GM10248 (cell line): ENCODE measurements around the gene TMLHE.
"Not testable (repeated sequence)": the region's sequence is repeated elsewhere in the genome, so short reads cannot be mapped to it uniquely, and the experiment has no call there.

ENCODE experiments used
- CTCF ChIA-PET: fragments of 300-600 bp; sonication (Branson Sonifier 250); formaldehyde crosslinking; extraction: SDS; loops from one replicate; lab custom pipeline; 2021; ENCODE audit warnings: antibody characterized with exemption; lab: Yijun Ruan, JAX
- POLR2A ChIA-PET: fragments of 350-650 bp; sonication (Branson Sonifier 250); formaldehyde crosslinking; extraction: SDS; loops from one replicate; lab custom pipeline; 2020; ENCODE audit warnings: antibody characterized with exemption; lab: Yijun Ruan, JAX
- DNase-seq: peaks from one replicate; pipeline ENCODE4 v3.0.0; 2012; ENCODE audit errors: extremely low spot score
- CTCF ChIP-seq: IDR thresholded peaks from 2 replicates; pipeline ENCODE4 v1.5.1; 2012; ENCODE audit warnings: mild to moderate bottlenecking, low read depth; ENCODE audit errors: extremely low read depth, missing control alignments, control extremely low read depth

TMLHE gene

DNA sequence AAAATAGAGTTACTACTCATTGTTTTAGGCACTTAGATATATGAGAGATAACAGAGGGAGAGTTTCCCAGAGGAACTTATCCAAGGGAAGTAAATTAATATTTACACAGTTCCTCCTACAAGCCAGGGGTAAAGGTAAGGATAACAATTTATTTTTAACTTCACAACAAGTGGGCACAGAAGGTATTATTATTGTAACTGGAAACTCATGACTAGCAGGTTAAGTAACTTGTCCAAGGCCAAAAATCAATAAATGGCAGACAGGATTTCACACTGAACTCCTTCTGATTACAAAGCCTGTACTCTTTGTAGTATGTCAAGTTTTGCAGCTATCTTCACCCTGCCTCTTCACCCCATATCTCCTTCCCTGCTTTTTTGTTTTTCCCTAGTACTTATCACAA, 107.5 kb downstream of the TMLHE start:
- ChIA-PET POLR2A (no interaction called here), CTCF (no interaction called here)
- DNase-seq = no peak

DNA sequence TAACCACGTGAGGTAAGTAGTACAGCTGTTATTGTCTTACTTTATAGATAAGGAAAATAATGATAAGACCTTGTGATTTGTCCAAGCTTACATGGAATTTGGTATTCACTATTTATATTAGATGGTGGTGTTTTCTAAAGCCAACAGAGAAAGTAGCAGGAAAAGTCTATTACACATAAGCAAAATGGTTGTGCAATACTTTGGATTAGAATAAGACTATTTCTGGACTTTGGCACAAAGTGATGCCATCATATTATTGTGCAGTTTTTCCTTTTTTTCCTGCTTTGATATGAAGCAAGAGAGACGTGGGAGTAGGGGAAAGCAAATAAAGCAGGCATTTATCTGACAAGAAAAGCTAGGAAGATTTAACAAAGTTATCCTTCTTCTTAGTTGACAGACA, 117.6 kb downstream of the TMLHE start:
- DNase-seq, CTCF ChIA-PET, POLR2A ChIA-PET: not testable (repeated sequence)

More for the DNA sequence above, 107.5 kb downstream of the TMLHE start:
- no peak for TF ChIP-seq CTCF

DNA sequence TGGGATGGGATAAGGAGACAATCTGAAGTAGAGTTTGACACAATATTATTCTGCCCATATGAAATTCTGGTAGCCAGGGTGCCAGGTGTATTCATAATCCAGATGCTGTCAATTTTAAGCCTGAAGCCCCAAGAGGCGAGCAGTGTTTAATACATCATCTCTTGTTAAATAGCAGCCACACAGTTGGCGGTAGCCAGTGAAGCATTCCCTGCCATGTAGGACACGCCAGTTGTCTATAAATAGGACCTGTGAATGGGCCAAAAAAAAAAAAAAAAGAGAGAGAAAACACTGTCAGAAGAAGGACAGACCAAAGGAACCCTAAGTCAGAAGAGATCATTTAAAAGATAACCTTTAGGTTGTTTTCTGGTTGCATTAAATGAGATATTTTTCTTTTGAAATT, 121.3 kb downstream of the TMLHE start:
- POLR2A ChIA-PET, DNase-seq, CTCF ChIA-PET: not testable (repeated sequence)

DNA sequence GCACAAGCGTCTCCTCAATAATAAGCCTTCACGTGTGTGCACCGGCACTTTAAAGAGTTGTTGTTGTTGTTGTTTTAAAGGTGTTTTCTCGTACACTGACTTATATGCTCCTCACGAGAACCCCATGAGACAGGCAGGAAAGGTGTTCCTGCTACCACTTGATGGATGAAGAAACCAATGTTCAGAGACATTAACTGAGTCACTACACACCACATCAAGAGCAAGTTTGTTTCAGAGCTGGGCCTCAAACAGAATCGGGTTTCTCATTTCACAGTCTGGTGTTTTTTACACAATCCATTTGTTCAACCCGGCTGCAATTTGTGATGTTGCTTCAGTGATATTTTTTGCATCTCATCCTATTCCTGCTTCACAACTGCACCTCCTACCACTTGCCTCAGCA, 135.6 kb downstream of the TMLHE start:
- DNase-seq, POLR2A ChIA-PET, CTCF ChIA-PET: not testable (repeated sequence)

DNA sequence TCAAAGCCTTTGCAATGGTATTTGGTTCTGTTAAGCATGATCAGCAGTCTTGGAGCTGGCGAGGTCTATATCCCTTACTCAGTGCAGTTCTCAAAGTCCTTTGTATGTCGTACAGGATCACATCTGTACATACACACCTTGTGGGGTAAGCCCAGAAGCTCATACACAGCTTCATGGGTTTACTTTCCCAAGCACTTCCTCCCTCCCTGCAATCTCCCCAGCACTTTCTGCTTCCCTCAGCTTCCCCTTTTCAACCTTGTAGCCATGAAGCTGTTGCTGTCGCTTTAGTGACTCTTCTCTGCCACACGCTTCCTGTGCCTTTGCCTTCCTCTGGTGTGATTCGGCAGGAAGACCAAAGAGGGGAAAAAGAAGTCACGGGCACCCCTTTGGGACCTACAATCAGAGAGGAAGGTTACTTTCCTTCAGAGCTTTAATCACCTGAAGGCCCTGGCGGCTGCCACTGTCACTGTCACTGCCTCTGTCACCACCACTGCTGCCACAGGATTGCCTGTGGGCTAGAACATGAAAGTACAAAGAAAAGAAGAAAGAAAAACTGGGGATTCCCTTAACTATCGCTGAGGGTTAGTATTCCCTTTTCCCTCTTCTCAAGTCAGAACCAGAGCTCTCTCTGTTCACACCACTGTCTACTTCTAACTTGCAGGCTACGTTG, 146.3 kb downstream of the TMLHE start:
- DNase-seq, CTCF ChIA-PET, POLR2A ChIA-PET: not testable (repeated sequence)

- CTCF ChIA-PET, DNase-seq: not testable (repeated sequence)
Observed at GRCh38 chrX:155460501-155460900, 152.3 kb downstream of the TMLHE start.

DNA sequence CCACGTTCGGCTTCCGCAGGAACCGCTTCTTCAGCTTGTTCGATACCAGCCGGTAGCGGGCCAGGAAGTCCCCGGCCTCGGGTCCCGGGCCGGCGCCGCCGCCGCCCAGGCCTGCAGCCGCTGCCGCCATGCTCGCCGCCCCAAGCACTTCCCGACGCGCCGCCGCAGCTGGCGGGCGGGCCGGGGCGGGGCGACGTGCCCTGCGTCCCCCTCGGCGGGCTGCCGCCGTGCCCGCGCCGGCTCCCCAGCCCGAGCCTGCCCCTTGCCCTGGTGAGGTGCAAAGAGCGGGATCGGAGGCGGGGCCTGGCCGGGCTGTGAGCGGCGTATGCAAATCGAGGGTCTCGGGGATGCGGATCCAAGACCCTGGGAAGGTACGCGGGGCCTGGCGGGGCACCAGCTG, 154.3 kb downstream of the TMLHE start, which contains the start of gene F8A3:
F8A3 (minus strand) TSS at position 150 of the 400 bp plus-strand sequence; CDS start at position 130, 20 bp downstream.
- DNase-seq, CTCF ChIA-PET, POLR2A ChIA-PET: not testable (repeated sequence)

More at GRCh38 chrX:155460501-155460900, 152.3 kb downstream of the TMLHE start:
- POLR2A ChIA-PET = not testable (repeated sequence)

DNA sequence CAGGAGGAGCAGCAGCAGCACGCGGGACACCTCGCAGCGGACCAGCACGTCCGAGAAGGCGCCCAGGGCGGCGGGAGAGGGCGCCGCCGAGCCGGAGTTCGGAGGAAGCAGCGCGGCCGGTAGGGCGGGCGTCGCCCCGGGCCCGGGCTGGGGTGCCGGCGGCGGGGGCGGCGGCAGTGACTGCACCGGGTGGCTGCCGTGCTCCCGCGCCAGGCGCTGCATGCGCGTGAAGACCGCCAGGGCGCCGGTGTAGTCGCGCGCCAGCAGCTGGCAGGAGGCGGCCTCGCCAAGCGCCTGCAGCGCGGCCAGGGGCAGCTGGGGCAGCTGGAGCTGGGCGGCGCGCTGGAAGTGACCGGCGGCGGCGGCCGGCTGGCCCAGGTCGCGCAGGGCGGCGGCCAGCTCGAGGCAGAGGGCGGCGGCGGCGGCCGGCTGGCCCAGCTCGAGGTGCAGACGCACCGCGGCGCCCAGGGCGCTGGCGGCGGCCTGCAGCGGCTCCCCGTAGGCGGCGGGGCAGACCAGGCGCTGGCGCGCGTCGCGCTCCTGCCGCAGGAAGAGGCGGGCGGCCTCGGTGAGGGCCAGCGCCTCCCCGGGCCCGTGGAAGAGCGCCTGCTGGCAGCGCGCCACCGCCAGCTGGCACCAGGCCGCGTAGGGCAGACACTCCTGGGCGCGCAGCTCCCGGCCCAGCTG, 154.8 kb downstream of the TMLHE start:
- DNase-seq, POLR2A ChIA-PET, CTCF ChIA-PET: not testable (repeated sequence)

GRCh38 chrX:155441097-155441496, 171.7 kb downstream of the TMLHE start:
- no peak for TF ChIP-seq CTCF
- POLR2A ChIA-PET = no interaction called here

More at GRCh38 chrX:155441097-155441496, 171.7 kb downstream of the TMLHE start:
- no peak for DNase-seq
- CTCF ChIA-PET = no interaction called here
